ENCODE measurements around the gene SLC15A4. TPM values are rescaled to one million over a fixed set of nuclear protein-coding genes. Genes with fewer than 3 reads are reported as not detected.

Gene SLC15A4
- total and polyA plus RNA-seq, 2 donors (not counting 3 experiments of a cell fraction or from before 2014, with no cell fraction given): 19.6 to 24.5 TPM

GRCh38 chr12:128861226-128862016 lies 37.7 kb upstream of the SLC15A4 start:
- no peak overlapping the region for H3K9ac ChIP-seq (replicated peaks; ENCODE audit: extremely low read depth, insufficient read depth, low read length)
- H3K27me3 ChIP-seq (ENCODE audit: control insufficient read depth in 2 of 2, insufficient read depth in 2 of 2, low read length in 2 of 2): no peaks in the 10 kb centered on the region
- H3K36me3 ChIP-seq (ENCODE audit: control insufficient read depth in 2 of 2, extremely low read depth in 1 of 2, insufficient read depth in 2 of 2, low read length in 2 of 2): no peaks in the 10 kb centered on the region
- H3K4me3 ChIP-seq (replicated peaks in 1 of 3; ENCODE audit: insufficient read depth in 1 of 3, low read depth in 1 of 3, low read length in 3 of 3): no peak overlapping the region
- H3K4me2 ChIP-seq (ENCODE audit: insufficient read depth, low read length): no peak overlapping the region
- no peak overlapping the region for H3K27ac ChIP-seq (ENCODE audit: insufficient read depth, low read depth, low read length)
- POLR2A ChIA-PET: no interaction called here
- no peak for FAIRE-seq
- DNase-seq (ENCODE audit: low read depth, low spot score): no peak
- no peaks in the 10 kb centered on the region for H3K4me1 ChIP-seq (ENCODE audit: control insufficient read depth, extremely low read depth, insufficient read depth, low read length)
- BruUV-seq (replicated peaks): no TSS peak
- intact Hi-C loops (cut with micrococcal nuclease): no loop called here
- H4K20me1 ChIP-seq (replicated peaks; ENCODE audit: control insufficient read depth, extremely low read depth, insufficient read depth, low read length): no peaks in the 10 kb centered on the region
- no peaks in the 10 kb centered on the region for H3K9me3 ChIP-seq (replicated peaks; ENCODE audit: control insufficient read depth, insufficient read depth, low read length)
- no peak overlapping the region for H2AFZ ChIP-seq (ENCODE audit: low read depth, low read length)
- CTCF ChIA-PET: no interaction called here
- dilution Hi-C loops (cut with MboI; ENCODE audit: extremely low pct_ligation_motif_present, low sequenced_read_pairs): no loop called here
- no peaks in the 10 kb centered on the region for H3K9me1 ChIP-seq (replicated peaks; ENCODE audit: control insufficient read depth, extremely low read depth, insufficient read depth, low read length)
- no peaks in the 10 kb centered on the region for H3K79me2 ChIP-seq (ENCODE audit: control insufficient read depth, insufficient read depth, low read length)
- TF ChIP-seq MAX (IDR thresholded peaks at IDR 0.05; ENCODE audit: insufficient read depth, insufficient read length) (no peak), MYC (IDR thresholded peaks at IDR 0.05; ENCODE audit: low read depth, low read length) (no peak), GATA2 (IDR thresholded peaks at IDR 0.05; ENCODE audit: insufficient read depth, insufficient read length, low read depth, low read length) (no peak), EZH2 (IDR thresholded peaks at IDR 0.05; ENCODE audit: borderline replicate concordance, low read depth, low read length, severe bottlenecking) (no peak), POLR2A (IDR thresholded peaks at IDR 0.05; ENCODE audit: low read depth, low read length) (no peak), CTCF (IDR thresholded peaks at IDR 0.05; ENCODE audit: extremely low read depth in 1 of 2, insufficient read depth in 1 of 2, low read depth in 1 of 2, low read length in 2 of 2) (no peak), POLR2AphosphoS5 (IDR thresholded peaks at IDR 0.05; ENCODE audit: insufficient read depth, low read depth, low read length) (no peak), FOS (IDR thresholded peaks at IDR 0.05; ENCODE audit: borderline replicate concordance, insufficient read depth, low read length) (no peak), JUN (IDR thresholded peaks at IDR 0.05; ENCODE audit: borderline replicate concordance, insufficient read depth, insufficient read length, low read depth) (no peak)

Measured in endothelial cell of umbilical vein (primary cell).